ENCODE results near the gene SRXN1.

The SRXN1 gene

DNA sequence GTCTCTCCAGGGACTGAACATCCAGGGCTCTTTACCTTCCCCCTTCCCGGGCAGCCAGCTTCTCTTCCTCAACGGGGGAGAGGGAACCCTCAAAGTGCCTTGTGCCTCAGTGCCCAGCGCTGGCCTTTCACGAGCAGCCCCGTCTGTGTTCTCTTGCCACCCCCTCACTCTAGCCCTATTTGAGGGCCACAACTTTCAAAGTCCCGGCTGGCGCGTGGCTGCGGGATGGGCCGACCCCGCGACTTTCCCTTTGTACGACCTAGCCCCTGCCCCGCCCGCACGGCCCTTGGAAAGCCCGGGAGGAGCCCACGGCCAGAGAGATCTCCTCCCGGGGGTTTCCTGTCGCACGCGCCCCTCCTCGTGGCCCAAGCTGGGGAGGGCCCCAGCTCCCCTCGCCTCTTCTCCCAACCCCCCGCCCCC is 22.0 kb upstream of the SRXN1 start:
- DNase-seq, result no peak

GRCh38 chr20:673603-674001 is 20.6 kb upstream of the SRXN1 start:
- no peak for DNase-seq

GRCh38 chr20:672963-673602 is 20.1 kb upstream of the SRXN1 start:
- DNase-seq, result no peak

- DNase-seq, result no peak
Observed at GRCh38 chr20:671252-672030, 18.4 kb upstream of the SRXN1 start.

DNA sequence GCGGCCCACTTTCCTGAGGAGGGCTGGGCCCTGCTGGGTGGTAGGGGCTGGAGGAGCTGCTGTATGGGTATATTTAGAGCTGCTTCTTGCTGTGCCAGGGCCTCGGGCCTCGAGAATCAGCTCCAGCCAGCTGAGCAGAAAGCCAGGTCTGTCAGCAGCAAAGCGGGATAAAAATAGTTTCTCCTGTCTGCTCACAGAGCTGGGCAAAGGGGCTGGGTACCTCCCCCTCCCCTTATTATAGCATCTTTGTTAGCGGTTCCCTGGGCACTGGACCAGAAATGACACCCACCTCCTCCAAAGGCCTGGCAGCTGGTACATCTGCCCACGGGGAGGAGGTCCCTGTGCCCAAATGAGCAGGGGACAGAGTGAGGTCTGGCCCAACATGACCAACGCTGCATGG is 16.6 kb upstream of the SRXN1 start:
- no peak for DNase-seq

GRCh38 chr20:668638-669037 is 15.6 kb upstream of the SRXN1 start:
- no peak for DNase-seq

- DNase-seq, result no peak
Observed at GRCh38 chr20:668050-668449, 15.1 kb upstream of the SRXN1 start.

- no peak for DNase-seq
Observed at GRCh38 chr20:667351-668034, 14.5 kb upstream of the SRXN1 start.

DNA sequence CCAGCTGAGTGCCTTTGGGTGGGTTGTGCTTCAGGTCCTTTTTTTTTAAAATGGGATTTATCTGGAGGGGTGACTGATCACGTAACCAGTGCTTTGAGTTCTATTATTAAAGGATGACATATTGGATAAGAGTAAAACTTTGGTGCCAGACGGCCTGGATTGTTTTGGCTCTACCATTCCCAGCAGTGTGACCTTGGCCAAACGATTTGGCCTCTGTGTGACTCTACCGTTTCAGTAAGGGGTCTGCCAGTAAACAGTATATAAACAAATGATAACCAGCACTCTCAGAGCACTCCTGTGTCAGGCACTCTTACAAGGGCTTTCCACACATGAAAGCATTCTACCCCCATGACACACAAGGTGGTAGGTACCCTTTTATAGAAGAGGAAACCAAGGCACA is 13.9 kb upstream of the SRXN1 start:
- DNase-seq, result no peak

- no peak for DNase-seq
Observed at GRCh38 chr20:665276-665675, 12.3 kb upstream of the SRXN1 start.

DNA sequence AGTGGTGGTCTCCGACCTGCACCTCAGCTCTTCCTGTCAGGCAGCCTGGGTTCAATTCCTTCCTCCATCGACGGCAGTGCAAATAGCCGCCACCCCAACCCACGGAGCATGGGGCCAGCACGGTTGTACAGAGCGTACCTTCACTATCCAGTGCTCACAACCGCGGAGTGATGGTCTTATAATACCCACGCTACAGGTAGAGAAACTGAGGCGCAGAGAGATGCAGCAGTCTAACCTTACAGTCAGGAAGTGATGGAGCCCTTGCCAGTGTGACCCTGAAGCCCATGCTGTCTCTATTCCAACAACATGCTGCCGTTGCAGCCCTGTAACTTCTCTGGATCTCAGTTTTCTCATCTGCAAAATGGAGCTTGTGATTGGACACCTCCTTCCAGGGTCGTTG is 11.6 kb upstream of the SRXN1 start:
- DNase-seq, result no peak

- DNase-seq, result no peak
Observed at GRCh38 chr20:664151-664550, 11.2 kb upstream of the SRXN1 start.

GRCh38 chr20:663315-664090 is 10.5 kb upstream of the SRXN1 start:
- DNase-seq, result no peak

- DNase-seq, result no peak
Observed at GRCh38 chr20:662277-663192, 9.5 kb upstream of the SRXN1 start.

GRCh38 chr20:661474-662270 is 8.7 kb upstream of the SRXN1 start:
- DNase-seq, result no peak

GRCh38 chr20:658731-659291 is 5.8 kb upstream of the SRXN1 start:
- no peak for DNase-seq

DNA sequence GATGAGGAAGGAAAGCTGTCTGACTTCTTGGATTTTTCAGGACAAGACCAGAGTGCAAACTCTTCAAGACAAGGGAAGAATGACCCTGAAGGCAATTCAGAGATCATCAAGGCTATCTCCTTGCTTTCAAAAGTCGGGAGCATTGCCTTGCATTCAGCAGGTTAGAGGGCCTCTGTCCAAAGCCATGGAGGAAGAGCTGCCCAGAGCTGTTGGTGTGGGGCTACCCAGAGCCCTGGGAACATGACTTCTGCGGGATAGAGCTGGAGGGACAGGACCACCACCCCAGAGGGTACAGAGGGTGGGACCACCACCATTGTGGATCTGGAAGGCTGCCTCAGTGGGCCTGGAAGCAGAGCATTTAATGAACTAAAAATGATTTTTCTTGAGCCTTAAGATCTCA is 5.2 kb upstream of the SRXN1 start:
- DNase-seq, result no peak

GRCh38 chr20:655726-656624 is 3.0 kb upstream of the SRXN1 start:
- DNase-seq, result no peak

GRCh38 chr20:654417-654750 is 1.4 kb upstream of the SRXN1 start:
- no peak for DNase-seq

Measured in NCI-H2107 (cell line).